Activated CD4-positive, alpha-beta T cell treated with anti-CD3 and anti-CD28 coated beads, Interleukin-10, Interleukin-2, amounts not matched to agents 100 ng/mL and 50 ng/mL, durations not matched to agents 16 hours and 8 hours (primary cell): Measurements from ENCODE around the gene MESP2.
"Not testable (repeated sequence)": the region's sequence is repeated elsewhere in the genome, so short reads cannot be mapped to it uniquely, and the experiment has no call there.

Experiments
- DNase-seq: peaks from one replicate; pipeline ENCODE4 v3.0.0-alpha.2; 2020

Gene MESP2

DNA sequence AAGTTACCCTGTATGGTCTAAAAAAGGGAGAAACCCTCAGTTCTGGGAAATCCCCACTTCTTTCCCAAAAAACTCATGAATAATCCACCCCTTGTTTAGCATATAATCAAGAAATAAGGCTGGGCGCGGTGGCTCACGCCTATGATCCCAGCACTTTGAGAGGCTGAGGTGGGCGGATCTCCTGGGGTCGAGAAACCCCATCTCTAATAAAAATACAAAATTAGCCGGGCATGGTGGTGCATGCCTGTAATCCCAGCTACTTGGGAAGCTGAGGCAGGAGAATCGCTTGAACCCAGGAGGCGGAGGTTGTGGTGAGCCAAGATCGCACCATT, 6.5 kb downstream of the MESP2 start:
- not testable (repeated sequence) for DNase-seq

DNA sequence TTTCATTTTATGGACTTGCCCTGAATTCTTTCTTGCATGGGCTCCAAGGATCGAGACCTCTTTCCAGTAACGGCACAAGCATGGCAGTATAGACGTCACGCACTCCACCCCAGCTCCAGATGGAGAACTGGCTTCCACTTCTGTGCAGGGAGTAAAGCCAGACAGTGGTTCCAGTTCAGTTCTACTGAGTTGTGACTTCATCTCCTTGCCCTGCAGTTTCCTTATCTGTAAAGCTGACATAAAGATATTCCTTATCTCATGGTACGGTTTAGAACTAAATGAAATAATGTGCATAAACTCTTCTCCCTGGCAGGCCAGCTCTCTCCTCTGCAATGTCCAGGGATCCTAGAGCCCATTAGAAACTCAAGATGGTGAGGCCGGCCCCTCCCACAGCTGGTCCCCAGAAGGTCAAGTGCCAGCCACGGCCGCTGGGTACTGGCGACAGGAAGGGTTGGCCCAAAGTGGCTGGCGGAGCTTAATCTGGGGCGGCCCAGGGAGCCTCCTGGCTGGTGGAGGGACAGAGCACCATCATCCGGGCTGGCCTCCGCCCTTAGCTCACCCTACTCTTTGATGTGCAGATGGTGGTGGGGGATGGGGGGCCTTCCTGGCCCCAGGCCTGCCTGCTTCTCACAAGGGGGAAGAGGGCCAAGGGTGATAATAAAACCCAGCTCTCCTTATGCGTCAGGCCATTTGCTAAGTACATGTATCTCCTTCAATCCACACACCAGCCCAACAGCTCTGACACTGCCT, 7.2 kb downstream of the MESP2 start:
- no peak for DNase-seq

DNA sequence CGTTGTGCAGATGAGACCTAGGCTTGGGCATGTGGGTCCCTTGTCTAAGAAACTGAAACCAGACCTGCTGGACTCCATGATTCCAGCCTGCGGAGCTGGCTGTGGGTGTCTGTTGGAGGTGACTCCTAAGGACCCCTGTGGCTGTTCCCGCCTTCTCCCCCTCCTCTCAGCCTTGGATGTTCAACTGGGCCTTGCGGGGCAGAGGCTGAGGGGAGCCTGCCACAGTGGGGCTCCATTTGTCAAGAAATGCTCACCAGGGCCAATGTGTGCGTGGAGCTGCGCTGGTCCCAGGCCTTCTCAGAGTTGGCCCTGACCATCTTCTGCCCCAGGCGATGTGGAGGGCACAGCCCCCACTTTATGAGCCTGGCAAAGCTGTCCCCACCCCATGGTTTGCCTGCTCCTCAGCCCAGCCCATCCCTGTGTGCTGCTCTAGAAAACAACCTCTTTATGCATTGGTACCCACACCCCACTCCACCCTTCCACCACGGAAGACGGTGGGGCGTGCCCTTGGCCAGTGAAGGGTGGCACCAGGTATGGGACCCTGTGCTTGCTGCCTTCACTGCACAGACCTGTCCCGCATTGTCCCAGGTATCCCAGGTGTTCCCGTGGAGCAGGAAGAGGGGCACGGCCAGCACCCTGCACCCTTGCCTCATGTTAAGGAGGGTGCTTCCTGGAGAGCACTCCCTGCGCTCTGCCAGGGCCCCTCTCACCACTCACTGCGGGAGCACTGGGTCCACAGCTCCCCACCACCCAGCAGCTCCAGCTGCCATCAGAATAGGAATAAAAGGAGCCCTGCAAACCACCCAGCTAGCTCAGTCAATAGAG, 7.9 kb downstream of the MESP2 start:
- DNase-seq, result no peak

DNA sequence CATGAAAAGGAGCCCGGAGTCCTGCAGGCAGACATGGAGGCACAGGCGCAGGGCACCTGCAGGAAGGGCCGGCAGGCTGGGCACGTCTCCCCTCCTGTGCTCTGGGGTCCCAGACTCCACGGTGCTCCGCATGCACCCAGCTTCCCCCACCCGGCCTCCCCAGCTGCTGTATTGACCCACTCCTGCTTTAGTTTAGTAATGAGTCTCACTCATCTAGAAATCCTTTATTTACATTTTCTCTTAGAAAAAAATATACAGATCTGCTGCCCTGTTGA, 8.5 kb downstream of the MESP2 start:
- DNase-seq, result no peak

- DNase-seq, result no peak
These were observed 9.1 kb downstream of the MESP2 start for GRCh38 chr15:89785064-89785773.

DNA sequence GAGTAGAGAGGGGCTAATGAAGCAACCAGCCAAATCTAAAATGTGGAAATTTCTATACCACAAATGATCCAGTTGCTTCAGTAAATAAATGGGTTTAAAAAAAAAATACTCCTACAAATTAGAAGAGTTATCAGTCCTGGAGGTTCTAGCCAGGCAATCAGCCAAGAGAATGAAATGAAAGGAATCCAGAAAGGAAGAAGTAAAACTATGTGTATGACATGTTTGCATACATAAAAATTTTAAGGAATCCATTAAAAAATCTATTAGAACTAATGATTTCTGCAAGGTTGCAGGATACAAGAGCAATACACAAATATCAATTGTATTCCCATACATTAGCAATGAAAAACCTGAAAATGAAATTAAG, 9.6 kb downstream of the MESP2 start:
- DNase-seq, result no peak

DNA sequence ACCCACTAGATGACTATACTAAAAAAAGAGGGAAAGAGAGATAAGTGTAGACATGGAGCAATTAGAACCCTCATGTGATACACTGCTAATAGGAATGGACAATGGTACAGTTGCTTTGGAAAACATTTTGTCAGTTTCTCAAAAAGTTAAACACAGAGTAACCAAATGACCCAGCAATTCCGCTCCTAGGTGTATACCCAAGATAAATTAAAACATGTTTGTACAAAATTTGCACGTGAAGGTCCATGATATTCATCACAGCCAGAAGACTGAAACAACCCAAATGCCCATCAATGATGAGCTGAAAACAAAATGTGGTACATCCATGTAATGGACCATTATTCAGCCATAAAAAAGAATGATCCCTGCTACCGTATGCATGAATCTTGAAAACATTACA, 11.8 kb downstream of the MESP2 start:
- DNase-seq, result no peak

DNA sequence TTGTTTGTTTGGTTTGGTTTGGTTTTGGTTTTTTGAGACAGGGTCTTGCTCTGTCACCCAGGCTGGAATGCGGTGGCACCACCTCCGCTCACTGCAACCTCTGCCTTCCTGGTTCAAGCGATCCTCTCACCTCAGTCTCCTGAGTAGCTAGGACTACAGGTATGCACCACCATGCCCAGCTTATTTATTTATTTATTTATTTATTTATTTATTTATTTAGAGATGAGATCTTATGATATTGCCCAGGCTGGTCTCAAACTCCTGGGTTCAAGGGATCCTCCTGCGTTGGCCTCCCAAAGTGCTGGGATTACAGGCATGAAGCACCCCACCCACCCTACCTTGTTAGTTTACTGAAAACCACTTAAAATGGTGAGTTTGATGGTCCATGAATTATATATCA, 12.5 kb downstream of the MESP2 start:
- DNase-seq, result not testable (repeated sequence)

DNA sequence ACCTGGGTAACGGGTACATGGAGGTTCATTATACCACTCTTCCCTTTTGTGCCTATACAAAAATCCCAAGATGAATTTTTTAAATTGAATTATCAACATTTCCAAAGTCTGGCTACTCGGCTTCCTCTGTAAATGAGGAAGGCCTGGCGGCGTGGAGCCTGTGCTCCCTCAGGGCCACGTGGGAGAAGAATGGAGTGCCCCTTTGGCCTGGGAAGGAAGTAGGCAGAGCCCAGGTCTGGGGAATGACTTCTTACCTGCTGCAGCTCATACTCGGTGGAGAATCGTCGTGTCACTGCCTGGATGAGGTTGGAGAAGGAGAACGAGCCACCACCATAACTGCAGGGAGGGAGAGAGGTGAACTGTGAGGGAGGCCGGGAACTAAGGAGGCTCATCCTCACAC, 14.1 kb downstream of the MESP2 start:
- no peak for DNase-seq

DNA sequence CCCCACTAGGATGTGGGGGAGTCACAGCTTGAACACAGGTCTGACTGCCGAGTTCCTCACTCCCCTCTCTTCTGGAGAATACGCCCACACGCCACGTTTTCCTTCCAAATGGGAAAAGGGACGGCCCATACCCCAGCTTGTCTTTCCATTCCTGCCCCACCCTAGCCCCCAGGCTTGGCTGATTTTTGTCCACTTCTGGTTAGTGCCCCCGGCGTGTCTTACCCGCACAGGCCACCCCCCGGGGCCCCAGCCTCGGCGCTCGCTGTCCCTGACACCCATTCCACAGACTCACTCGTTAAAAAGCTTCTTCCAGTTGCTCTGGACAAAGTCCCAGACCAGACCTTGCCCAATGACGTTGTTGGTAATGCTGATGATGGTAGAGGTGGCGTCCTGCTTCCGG, 14.5 kb downstream of the MESP2 start:
- no peak for DNase-seq

DNA sequence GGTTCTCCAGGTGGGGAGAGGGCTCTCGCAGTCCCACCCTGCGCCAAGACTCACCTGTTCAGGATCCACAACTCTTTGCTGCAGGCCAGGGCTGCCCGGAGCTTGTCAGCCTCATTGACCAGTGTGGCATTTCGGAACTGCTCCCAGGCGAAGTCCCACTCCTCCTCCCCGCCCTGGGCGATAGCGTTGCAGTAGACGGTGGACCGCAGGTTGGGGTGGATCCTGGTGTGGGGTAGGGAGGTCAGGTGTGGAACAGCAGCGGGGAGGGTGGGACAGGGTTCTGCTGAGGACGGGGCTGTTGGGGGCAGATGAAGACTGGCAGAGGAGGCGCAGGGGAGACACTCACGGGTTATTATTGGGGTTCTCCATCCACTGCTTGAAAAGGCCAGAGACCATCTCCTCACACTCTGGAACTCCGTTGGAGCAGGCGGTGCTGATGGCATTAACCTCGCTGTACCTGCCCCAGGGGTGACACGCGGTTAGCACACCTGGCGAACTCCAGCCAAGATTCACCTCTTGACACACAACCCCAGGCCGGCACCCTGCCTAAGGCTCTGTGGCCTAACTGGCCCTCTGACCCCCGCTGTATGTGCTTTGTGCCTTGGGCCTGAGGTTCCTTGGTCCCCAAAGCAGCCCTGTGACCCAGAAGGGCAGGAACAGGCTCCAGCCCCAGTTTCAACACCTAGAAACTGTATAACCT, 16.1 kb downstream of the MESP2 start:
- no peak for DNase-seq

DNA sequence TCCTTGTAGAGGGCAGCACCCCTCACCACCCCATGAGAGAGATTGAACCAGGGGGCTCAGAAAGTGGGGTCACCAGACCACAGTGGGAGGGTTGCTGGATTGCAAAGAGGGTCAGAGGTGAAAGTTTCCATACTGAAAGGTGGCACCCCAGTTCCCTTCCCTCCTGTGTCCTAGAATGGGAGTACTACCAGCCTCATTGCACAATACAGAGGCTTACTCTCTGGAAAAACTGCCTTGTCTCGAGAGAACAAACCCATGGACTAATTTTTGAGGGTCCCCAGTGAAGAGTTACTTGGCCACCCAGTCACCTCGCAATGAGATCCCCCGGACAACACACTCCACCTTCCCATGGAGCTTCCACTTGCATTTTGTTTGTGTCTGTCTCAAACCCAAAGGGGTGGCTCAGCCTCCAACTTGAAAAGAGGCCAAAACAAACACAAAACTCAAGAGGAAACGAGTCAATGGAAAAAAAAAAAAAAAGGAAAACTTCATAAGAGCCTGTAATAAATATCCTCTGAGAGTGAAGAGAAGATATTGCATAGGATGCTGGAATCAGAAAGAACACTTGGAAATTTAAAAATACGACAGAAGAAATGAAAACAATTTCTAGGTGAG, 18.6 kb downstream of the MESP2 start:
- DNase-seq, result no peak

GRCh38 chr15:89795996-89796395, 19.9 kb downstream of the MESP2 start:
- DNase-seq, result no peak

GRCh38 chr15:89797678-89798201, 21.6 kb downstream of the MESP2 start:
- DNase-seq, result no peak

DNA sequence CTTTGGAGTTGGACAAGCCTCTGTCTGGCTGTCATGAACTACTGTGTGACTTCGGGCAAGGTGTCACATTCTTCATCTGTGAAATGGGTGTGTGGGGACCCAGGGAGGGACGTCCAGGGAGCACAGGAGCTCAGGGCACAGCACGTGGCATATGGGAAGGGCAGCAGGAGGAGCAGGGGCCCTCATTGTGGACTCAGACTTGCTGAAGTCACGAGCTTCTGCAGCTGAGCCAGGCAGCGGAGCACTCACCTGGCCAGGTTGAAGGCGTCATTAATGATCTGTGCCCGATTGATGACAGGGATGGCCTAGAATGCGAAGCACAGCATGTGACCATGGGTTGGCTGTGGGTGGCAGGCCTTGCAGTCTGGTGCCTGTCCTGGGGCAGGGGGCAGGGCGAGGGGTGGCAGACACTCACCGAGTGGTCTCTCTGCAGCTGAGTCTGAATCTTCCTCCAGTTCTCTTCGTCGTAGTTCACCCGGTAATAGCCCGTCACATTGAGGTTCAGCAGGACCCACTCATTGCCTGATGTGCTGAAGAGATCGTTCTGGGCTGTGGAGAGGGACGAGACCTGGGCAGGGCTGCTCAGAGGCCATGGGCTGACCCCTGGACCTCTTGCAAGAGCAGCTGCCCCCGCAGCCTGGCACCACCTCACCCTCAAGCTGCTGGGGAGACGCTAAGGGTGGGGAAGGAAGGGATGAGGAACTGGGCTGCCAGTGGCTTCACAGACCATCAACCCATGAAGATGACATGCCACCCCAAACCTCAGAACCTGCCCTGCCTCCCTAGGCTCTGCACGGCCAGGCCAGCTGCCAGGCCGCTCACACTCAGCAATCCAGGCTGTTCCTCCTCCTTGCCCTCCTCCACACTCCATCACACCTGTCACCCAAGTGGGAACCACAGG, 23.1 kb downstream of the MESP2 start:
- DNase-seq, result no peak

- no peak for DNase-seq
These were observed 23.9 kb downstream of the MESP2 start for GRCh38 chr15:89799918-89800498.

GRCh38 chr15:89801471-89802195, 25.5 kb downstream of the MESP2 start:
- DNase-seq, result no peak

GRCh38 chr15:89802231-89802928, 26.2 kb downstream of the MESP2 start:
- DNase-seq, result no peak

GRCh38 chr15:89802986-89803824, 27.1 kb downstream of the MESP2 start:
- no peak for DNase-seq
